T1000 (cell line): ENCODE results near the gene TRPC5OS.

Source experiments
- DNase-seq: peaks from one replicate; lab custom pipeline; 2025; ENCODE audit warnings: mixed read lengths; lab: John Stamatoyannopoulos, UW

TRPC5OS gene

DNA sequence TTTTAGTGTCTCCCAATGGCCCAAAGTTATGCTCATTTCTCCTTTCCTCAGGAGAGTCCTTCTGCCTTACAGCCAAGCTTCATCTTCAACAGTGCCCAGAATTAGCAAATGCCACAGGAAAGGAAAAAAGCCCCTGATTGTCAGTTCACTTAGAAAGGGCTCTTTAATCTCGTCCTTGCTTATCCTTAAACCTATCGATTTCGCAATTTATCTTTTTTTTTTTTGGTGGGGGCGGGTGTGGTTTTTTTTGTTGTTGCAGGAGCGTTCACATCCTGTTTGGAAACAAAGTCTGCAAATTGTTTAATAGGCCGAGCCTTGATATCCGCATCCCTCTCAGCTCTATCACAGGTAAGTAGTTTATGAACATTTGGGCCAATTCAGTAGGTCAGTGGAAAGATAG, 20.2 kb downstream of the TRPC5OS start:
- DNase-seq: no peak

DNA sequence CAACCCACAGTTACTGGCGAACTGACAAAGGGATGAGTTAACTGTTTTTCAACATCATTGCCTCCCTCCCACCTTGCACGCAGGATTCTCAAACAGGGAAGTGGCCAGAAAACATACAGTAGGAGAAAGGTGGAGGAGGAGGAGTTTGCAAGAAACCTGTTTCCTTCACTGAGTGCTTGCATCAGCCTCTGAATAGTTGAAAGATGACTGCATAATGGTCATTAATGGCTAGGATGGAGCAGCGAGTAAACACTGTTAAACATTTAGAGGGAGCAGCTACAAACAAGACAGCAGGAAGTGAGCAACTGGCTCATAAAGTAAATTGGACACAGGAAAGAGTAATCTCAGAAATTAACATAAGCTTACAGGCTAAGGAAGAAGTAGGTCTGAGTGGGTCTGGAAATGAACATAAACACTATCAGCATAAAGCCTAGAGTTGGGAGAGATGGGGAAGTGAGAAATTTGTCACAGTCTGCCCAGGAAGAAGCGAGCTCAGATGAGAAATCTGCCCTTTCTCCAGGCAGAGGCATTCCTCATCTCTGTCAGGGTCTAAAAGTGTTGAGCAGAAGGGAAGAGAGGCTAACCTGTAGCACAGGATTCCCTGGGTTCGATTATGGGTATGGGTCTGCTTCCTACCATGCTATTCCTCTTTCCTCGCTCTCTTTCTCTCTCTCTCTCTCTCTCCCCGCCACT, 38.6 kb downstream of the TRPC5OS start:
- no peak for DNase-seq

DNA sequence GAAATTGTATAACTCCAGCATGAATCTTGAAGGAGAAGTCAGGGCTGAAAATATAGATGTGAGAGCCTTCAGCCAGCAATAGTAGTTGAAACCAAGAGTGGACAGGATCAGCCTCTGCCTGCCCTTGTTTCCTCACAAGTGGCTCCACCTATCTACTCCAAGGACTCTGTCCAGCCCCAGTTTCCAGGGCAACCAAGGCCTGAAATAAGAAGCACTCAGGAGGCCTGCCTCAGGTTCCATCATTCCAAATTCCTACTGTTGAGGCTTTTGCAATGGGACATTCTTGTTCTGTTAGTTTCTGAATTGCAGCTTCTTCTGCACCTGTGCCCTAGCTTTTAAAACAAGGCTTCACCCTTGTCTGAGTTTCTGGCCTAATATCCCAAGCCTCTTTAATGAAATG, 41.6 kb downstream of the TRPC5OS start:
- DNase-seq: no peak

DNA sequence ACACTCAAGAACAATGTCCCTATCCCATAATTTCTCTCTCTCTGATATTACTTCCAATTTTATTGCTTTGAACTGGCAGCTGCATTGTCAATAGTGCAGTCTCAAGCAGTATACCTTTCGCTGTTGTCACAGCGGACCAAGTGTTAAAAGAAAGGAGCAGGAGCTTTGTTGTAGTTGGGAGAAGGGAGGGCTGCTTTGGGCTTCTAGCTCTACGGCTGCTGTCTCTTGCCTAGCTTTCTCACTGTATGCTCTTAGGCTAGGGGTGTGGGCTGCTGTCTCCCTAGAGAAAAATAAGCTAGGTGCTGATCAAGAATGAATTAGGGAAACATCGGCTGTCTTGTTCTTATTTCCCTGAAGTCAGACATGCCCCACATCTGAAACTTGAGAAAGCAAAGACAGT, 52.5 kb downstream of the TRPC5OS start:
- DNase-seq: no peak
